ENCODE measurements around the gene MBOAT7.
"Not testable (repeated sequence)": the region's sequence is repeated elsewhere in the genome, so short reads cannot be mapped to it uniquely, and the experiment has no call there.

The MBOAT7 gene, protein sequence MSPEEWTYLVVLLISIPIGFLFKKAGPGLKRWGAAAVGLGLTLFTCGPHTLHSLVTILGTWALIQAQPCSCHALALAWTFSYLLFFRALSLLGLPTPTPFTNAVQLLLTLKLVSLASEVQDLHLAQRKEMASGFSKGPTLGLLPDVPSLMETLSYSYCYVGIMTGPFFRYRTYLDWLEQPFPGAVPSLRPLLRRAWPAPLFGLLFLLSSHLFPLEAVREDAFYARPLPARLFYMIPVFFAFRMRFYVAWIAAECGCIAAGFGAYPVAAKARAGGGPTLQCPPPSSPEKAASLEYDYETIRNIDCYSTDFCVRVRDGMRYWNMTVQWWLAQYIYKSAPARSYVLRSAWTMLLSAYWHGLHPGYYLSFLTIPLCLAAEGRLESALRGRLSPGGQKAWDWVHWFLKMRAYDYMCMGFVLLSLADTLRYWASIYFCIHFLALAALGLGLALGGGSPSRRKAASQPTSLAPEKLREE

GRCh38 chr19:54189145-54189734 lies at the start of gene MBOAT7:
MBOAT7 (minus strand) TSS chr19:54189580; CDS start chr19:54188508, 1,072 bp downstream.
- DNase-seq: no peak

DNA sequence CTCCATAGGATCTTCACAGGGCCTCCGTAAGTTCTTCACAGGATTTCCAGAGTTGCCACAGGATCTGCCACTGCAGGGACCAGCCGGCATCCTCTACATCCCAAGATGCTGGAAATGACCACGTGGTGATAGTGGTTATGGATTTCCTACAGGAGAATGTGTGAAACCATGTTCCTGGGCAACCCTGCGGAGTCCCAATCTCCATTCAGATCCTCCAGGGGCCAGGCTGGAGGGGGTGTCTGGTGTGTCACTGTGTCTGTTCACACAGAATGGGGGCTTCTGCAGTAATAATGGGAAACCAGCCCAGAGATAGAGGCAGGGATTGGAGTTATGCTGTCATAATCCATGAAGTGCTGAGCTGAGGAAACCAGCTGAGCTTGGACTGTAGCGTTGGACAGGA lies 44.6 kb upstream of the MBOAT7 start:
- no peak for DNase-seq

- peak; percentile 84 to 85 for DNase-seq
Measured at GRCh38 chr19:54231077-54231931, 41.9 kb upstream of the MBOAT7 start.

GRCh38 chr19:54230031-54230430 lies 40.7 kb upstream of the MBOAT7 start:
- no peak for DNase-seq

DNA sequence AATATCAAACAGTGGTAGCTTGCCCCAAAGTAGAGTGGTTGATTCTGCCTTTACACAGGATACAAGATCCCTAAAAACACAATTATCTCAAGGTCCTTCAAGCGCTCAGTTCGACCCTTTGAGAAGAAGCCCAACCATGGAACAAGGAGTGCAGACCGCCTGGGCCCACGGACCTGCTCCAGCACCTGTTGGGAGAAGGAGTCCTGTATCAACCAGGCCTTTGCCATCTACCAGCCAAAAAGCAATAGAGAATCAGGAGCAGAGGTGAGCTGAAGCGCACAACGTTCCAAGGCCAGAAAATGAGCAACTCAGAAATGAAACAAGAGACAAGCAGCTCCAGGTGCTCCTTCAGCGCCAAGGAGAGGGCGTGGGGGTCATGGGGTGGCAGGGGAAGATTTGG lies 39.8 kb upstream of the MBOAT7 start:
- DNase-seq: no peak

- not testable (repeated sequence) for DNase-seq
Measured at GRCh38 chr19:54224619-54225018, 35.2 kb upstream of the MBOAT7 start.

DNA sequence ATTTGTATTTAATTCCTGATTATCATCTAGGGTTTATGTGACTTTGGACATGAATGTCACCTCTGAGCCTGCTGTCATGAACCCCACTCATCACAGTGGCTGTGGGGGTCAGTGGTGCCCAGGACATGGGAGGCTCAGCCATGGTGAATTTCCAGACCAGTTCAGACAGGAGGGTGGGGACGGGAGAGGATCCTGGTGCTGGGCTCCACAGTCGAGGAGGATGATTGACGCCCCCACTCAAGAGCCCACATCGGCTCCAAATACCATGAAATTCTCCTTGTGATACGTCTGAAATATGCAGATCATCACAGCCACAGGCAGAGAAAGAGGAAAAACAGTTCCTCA lies 34.5 kb upstream of the MBOAT7 start:
- not testable (repeated sequence) for DNase-seq

GRCh38 chr19:54223277-54223936 lies 34.0 kb upstream of the MBOAT7 start:
- DNase-seq: not testable (repeated sequence)

DNA sequence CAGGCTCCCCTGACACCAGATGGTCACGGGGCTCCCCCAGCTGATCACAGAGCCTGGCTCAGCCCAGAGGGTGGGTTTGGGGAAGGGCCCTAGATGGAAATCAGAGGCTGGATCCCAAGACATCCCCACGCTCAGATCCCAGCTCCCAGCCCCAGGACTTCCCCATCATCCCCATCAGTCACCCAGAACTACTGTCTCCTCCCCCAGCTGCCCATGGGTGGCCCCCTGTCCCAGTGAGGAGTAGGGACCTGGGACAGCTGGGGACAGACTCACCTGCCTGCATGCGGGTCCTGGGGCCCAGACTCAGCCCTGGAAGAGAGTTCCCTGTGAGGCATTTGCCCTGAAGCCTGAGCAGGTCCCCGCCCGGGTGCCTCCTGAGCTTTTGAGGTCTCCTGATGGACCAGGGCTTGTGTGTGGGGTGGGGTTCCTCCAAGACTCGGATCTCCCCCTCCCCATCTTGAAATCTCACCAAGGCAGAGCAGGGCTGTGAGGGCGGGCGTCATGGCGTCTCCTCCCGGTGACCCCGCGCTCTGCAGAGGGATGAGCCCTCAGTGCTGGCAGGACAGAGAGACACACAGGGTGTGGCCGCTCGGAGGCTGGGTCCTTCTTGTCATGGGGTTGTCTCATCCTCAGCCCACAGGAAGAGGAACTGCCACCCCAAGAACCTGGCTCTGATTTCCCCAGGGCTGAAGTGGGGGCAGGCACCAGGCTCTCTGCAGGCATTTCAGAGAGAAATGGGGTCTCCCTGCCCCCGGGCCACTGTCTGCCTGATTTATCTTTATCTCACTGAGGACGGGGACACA lies 33.3 kb upstream of the MBOAT7 start, which contains the start of gene LILRB3:
Gene LILRB3, minus strand, starts transcription at position 534 of the 803 bp plus-strand sequence. Its CDS starts 31 bp downstream, at position 503.
- peak in 1 of 2 donors; percentile 58 for DNase-seq

DNA sequence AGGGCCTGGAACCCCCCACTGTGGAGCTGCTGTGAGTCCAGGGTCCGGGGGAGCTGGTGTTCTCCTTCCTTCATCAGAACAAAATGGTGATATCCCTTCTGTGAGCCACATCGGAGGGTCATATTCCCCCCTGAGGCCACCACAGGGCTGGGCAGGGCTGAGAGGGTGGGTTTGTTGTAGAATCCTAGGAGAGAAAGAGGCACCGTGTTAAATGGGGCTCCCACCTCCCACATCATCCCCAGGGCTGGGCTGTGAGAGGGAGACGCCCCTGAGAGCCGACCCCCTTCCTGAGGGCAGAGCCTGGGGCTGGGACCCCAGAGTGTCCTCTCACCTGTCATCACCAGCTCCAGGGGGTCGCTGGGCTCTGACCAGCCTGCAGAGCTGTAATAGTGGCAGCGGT lies 32.6 kb upstream of the MBOAT7 start:
- DNase-seq: not testable (repeated sequence)

DNA sequence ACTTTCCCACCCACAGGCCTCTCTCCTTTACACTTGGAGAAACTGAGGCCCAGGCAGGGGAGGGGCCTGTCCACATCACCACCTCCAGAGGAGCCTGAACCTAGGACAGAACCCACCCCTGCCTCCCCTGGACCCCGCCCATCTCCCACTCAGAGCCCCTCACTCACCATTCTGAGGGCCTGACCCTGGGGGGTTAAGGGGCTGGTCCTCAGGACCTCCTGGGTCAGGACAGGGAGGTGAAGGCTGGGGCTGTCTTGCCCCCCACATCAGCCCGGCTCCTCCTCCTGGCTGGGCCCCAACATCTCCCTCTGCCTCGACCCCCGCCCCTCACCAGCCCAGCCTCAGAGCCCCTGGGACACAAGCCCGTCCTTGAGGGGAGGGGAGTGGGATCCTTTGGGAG lies 30.3 kb upstream of the MBOAT7 start:
- DNase-seq: not testable (repeated sequence)

- no peak for DNase-seq
Measured at GRCh38 chr19:54218960-54219661, 29.7 kb upstream of the MBOAT7 start.

- DNase-seq: no peak
Measured at GRCh38 chr19:54218259-54218658, 28.9 kb upstream of the MBOAT7 start.

DNA sequence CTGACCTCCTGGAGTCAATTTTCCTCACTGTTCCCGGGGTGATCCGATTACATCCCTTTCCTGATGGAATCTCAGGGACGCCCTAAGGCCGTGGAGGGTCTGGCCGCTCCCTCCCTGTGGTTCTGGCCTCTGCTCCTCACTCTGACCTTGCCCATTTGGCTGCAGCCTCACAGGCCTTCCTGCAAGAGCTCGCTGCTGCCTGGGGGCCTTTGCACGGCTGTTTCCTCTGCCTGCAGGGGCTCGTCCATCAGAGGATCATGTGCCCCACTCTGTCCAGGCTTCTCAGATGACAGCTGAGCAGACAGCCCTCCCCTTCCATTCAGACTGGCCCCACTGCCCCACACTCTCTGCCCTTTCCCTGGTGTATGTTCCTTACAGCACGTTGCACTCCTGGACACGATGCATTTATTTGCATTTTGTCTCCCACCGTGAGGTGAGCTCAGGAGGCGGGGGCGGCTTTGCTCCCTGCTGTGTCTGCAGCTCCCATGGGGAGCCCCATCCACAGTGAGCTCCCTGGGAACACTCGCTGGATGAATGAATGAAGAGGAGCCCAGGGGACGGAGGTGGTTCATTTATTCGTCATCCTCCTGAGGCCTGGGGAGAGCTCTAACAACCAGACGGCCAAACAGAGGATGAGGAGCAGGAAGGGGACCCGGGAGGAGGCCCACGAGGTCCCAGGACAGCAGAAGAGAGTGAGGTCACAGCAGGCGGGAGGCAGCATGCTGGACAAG lies 28.3 kb upstream of the MBOAT7 start:
- DNase-seq: not testable (repeated sequence)

GRCh38 chr19:54216869-54217268 lies 27.5 kb upstream of the MBOAT7 start:
- no peak for DNase-seq

DNA sequence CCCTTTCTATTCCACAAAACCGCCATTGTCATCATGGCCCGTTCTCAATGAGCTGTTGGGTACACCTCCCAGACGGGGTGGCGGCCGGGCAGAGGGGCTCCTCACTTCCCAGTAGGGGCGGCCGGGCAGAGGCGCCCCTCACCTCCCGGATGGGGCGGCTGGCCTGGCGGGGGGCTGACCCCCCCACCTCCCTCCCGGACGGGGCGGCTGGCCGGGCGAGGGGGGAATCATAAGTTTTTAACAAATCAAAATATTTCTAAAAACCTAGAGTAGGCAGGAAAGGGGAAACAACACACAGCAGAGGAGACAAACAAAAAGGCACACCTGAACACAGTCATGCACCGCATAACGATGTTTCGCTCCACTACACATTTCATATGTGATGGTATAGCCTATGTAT lies 25.4 kb upstream of the MBOAT7 start:
- DNase-seq: not testable (repeated sequence)

DNA sequence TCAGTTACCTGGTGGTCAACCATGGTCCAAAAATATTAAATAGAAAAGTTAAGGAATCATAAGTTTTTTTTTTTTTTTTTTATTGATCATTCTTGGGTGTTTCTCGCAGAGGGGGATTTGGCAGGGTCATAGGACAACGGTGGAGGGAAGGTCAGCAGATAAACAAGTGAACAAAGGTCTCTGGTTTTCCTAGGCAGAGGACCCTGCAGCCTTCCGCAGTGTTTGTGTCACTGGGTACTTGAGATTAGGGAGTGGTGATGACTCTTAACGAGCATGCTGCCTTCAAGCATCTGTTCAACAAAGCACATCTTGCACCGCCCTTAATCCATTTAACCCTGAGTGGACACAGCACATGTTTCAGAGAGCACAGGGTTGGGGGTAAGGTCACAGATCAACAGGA lies 24.8 kb upstream of the MBOAT7 start:
- DNase-seq: not testable (repeated sequence)

GRCh38 chr19:54211235-54211634 lies 21.9 kb upstream of the MBOAT7 start:
- DNase-seq: no peak

GRCh38 chr19:54209811-54210494 lies 20.6 kb upstream of the MBOAT7 start:
- peak in 1 of 2 donors; percentile 61 for DNase-seq

Measured in CD4-positive, alpha-beta T cell treated with Interleukin-4 for 1 hour (primary cell).